Stimulated activated naive B cell treated with anti-CD40 and anti-IgM and Interleukin-4, amounts not matched to agents 10 μg/mL and 1 μg/mL and 100 μg/mL, for 72 hours (primary cell): Measurements from ENCODE around the gene CDH13.

ENCODE experiments used
- ATAC-seq, 2 donors: fragments of 150-1000 bp; cut with Tn5 transposase; replicated peaks; 2 replicates each; pipeline ENCODE4 v1.10.0; 2021; ENCODE audit warnings: moderate library complexity in 1 of 2
- DNase-seq: peaks from one replicate; pipeline ENCODE4 v3.0.0; 2021
- H3K27ac Mint-ChIP-seq: one replicate; pipeline ENCODE4 v1.8.0; 2022; ENCODE audit warnings: mild to moderate bottlenecking, mixed read lengths
- H3K27me3 Mint-ChIP-seq, 2 donors: one replicate each; pipeline ENCODE4 v1.8.0; 2022; ENCODE audit warnings: mixed read lengths in 2 of 2
- H3K36me3 Mint-ChIP-seq, 2 donors: one replicate each; pipeline ENCODE4 v1.8.0; 2022; ENCODE audit warnings: mixed read lengths in 2 of 2, mild to moderate bottlenecking in 1 of 2
- H3K4me1 Mint-ChIP-seq, 2 donors: one replicate each; pipeline ENCODE4 v1.8.0; 2022; ENCODE audit warnings: mixed read lengths in 2 of 2, mild to moderate bottlenecking in 1 of 2
- H3K4me3 Mint-ChIP-seq, 2 donors: one replicate each; pipeline ENCODE4 v1.8.0; 2022; ENCODE audit warnings: mild to moderate bottlenecking in 2 of 2, mixed read lengths in 2 of 2, moderate library complexity in 1 of 2
- H3K9me3 Mint-ChIP-seq, 2 donors: one replicate each; pipeline ENCODE4 v1.8.0; 2022; ENCODE audit warnings: mixed read lengths in 2 of 2, mild to moderate bottlenecking in 1 of 2

Gene CDH13

GRCh38 chr16:82633964-82634600, 7.3 kb downstream of the CDH13 start:
- Mint-ChIP-seq H3K27ac (no peak overlapping the region), H3K4me1 (no peaks in the 10 kb centered on the region), H3K4me3 (no peak overlapping the region), H3K27me3 (peaks cover 23 to 26% of the 10 kb centered on the region in 2 donors), H3K9me3 (no peaks in the 10 kb centered on the region), H3K36me3 (no peaks in the 10 kb centered on the region)
- ATAC-seq (no peak), DNase-seq (no peak)

DNA sequence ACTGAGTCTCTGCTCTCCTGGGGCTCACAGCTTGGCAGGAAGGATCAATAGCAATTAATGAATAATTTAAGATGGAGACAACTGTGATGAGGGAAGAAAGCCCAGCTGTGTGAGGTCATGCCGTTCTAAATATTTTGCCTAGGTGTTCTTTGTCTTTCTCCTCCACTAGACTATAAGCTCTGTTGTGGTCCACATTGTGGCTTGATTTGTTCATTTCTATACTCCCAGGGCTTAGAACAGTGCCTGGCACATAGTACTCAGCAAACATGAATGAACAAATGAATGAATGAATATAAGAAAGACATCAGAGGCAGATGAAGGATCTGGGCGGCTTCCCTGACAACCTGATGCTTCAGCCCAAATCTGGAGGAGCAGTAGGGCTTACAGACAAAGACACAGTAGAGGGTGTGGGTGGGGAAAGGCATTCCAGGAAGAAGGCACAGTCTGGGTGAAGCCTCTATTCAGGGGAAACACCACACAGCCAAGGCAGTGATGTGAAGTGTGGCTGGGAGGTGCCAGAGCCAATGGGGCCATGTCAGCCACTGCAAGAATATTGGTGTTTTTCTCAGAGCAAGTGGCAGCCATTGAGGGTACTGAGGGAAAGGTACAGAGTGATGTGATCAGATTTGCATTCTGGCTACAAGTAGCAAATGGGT, 8.3 kb downstream of the CDH13 start:
- no peak for ATAC-seq
- Mint-ChIP-seq H3K4me1 (no peaks in the 10 kb centered on the region), H3K27me3 (peaks cover 20 to 22% of the 10 kb centered on the region in 2 donors), H3K27ac (no peak overlapping the region), H3K36me3 (no peaks in the 10 kb centered on the region), H3K9me3 (no peaks in the 10 kb centered on the region), H3K4me3 (no peak overlapping the region)
- DNase-seq = no peak

- no peaks in the 10 kb centered on the region for H3K4me1 Mint-ChIP-seq
- H3K27me3 Mint-ChIP-seq = peaks cover 17 to 24% of the 10 kb centered on the region in 2 donors
These were observed 9.7 kb downstream of the CDH13 start for GRCh38 chr16:82636485-82636884.

GRCh38 chr16:82636958-82637357, 10.2 kb downstream of the CDH13 start:
- no peak overlapping the region for H3K27ac Mint-ChIP-seq
- H3K4me1 Mint-ChIP-seq = no peaks in the 10 kb centered on the region
- no peak overlapping the region for H3K4me3 Mint-ChIP-seq
- H3K9me3 Mint-ChIP-seq = no peaks in the 10 kb centered on the region
- H3K27me3 Mint-ChIP-seq = peaks cover 17 to 28% of the 10 kb centered on the region in 2 donors
- no peaks in the 10 kb centered on the region for H3K36me3 Mint-ChIP-seq
- DNase-seq (no peak), ATAC-seq (no peak)

More at GRCh38 chr16:82636485-82636884, 9.7 kb downstream of the CDH13 start:
- ATAC-seq (no peak), DNase-seq (no peak)
- no peak overlapping the region for H3K4me3 Mint-ChIP-seq
- no peaks in the 10 kb centered on the region for H3K36me3 Mint-ChIP-seq
- no peaks in the 10 kb centered on the region for H3K9me3 Mint-ChIP-seq
- H3K27ac Mint-ChIP-seq = no peak overlapping the region

DNA sequence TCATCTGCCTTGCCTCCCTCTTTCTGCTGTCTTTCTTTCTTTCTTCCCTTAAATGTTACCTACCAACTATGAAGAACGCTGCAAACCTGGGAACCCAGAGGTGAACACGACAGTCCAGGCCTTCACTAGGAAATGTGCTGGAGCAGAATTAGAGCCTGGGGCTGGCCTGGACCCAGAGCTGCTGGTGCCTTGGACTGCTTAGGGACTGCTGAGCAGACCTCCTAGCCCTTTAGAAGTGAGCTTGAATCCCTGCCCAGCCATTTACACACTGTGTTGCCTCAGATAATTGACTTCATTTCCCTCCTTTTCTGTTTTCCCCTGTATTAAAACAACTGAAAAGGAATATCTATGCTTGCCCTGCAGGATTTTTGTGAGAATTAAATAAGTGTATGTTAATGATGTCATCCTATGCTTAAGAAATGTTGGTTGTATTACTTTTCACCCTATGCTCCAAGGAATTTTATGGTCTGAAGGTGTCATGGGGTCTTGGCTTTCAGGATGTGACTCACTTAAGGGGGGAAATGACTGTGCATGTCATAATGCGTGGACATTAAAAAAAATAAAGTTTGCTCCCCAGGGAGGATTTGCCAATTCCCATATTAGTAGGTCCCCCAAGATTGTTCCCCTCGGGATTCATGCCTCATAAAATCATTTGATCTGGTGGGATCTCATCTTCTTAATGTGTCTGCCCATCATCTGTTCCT, 11.5 kb downstream of the CDH13 start:
- no peaks in the 10 kb centered on the region for H3K36me3 Mint-ChIP-seq
- no peaks in the 10 kb centered on the region for H3K4me1 Mint-ChIP-seq
- no peaks in the 10 kb centered on the region for H3K9me3 Mint-ChIP-seq
- DNase-seq (no peak), ATAC-seq (no peak)
- H3K4me3 Mint-ChIP-seq = no peak overlapping the region
- H3K27me3 Mint-ChIP-seq = peaks cover 19 to 23% of the 10 kb centered on the region in 2 donors
- no peak overlapping the region for H3K27ac Mint-ChIP-seq

DNA sequence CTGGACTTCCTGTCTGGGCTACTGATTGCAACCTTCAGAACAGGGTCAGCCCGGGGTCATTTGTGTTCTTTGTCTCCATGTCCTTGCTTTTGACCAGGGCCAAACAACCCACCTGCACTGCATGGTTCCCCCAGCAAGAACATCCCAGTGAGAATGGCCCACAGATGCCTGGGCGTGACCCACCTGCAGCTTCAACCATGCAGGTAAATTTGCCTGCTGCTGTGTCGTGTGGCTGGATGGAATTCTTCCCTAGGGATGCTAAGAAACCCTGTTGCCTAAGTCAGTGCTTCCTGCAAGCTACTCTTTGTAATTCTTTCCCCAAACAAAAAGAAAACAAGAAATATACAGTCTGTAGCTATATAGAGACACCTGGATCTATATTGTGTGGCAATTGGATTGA, 12.5 kb downstream of the CDH13 start:
- no peak overlapping the region for H3K27ac Mint-ChIP-seq
- no peak overlapping the region for H3K4me3 Mint-ChIP-seq
- H3K9me3 Mint-ChIP-seq = no peaks in the 10 kb centered on the region
- peaks cover 19 to 23% of the 10 kb centered on the region in 2 donors for H3K27me3 Mint-ChIP-seq
- ATAC-seq (no peak), DNase-seq (no peak)
- no peaks in the 10 kb centered on the region for H3K4me1 Mint-ChIP-seq
- H3K36me3 Mint-ChIP-seq = no peaks in the 10 kb centered on the region

DNA sequence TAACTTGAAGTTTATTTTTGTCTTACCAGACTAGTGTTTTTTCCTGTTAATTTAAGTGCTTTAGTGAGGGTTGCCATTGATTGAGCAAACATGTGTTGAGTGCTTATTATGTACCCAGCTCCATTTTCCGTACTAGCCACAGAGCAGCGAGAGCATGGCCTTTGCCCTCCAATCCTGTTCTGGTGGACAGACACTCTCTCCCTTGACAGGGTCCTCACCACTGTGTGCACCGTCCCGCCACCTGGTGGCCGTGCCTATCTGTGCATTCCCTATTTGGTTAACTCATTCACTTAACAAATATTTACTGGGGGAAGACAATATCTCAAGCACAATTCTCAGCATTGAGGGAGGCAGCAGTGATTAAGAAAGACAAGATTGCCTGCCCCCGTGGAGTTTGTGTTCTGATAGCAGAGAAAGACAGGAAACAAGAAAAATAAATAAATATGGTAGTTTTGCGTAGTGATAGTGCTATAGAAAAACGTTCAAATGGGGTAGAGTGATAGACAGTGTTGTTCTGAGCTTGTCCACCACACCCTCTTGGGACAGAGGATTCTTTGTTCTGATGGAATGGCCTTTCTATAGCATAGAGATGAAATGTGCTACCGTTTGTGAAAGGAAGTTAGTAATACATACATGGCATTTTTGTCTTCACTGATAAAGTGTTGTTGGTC, 13.0 kb downstream of the CDH13 start:
- no peaks in the 10 kb centered on the region for H3K9me3 Mint-ChIP-seq
- H3K4me1 Mint-ChIP-seq = no peaks in the 10 kb centered on the region
- H3K27me3 Mint-ChIP-seq = peaks cover 19 to 23% of the 10 kb centered on the region in 2 donors
- DNase-seq = no peak
- ATAC-seq = peak; percentile 68 to 74
- H3K36me3 Mint-ChIP-seq = no peaks in the 10 kb centered on the region
- H3K4me3 Mint-ChIP-seq = no peak overlapping the region
- no peak overlapping the region for H3K27ac Mint-ChIP-seq

DNA sequence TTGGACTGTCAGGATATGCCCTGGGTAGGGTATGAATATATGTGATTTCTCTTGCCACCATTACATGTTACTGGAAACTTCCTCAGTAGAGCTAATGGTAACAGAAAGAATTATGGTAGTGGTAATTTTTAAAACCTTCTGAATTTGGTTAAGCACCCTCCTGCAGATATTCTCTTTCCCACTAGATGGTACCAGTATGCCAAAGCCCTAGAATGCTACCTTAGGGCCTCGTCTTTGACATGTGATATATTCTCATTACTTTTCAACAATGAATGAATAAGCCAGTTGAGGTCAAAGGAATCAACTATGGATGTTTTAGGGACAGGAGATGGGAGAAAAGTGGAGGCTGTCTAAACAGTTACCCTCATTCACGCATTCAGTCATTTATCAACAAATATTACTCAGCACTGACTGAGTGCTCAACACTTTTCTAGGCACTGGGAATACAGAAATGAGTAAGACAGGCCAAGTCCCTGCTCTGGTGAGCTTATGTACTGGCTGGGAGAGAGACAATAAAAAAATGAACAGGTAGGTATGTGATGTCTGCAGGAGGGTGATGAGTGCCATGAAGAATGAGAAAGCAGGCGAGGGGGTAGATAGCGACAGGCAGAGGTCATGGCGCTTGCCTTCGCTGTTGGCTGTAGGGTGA, 14.7 kb downstream of the CDH13 start:
- Mint-ChIP-seq H3K27me3 (peaks cover 19 to 23% of the 10 kb centered on the region in 2 donors), H3K4me1 (no peaks in the 10 kb centered on the region), H3K36me3 (no peaks in the 10 kb centered on the region), H3K4me3 (no peak overlapping the region), H3K27ac (no peak overlapping the region), H3K9me3 (no peaks in the 10 kb centered on the region)
- ATAC-seq (peak in 1 of 2 donors; percentile 48), DNase-seq (no peak)

GRCh38 chr16:82643136-82643535, 16.4 kb downstream of the CDH13 start:
- Mint-ChIP-seq H3K4me1 (no peaks in the 10 kb centered on the region), H3K36me3 (no peaks in the 10 kb centered on the region), H3K27ac (no peak overlapping the region), H3K4me3 (no peak overlapping the region), H3K9me3 (no peaks in the 10 kb centered on the region), H3K27me3 (peaks cover 22 to 23% of the 10 kb centered on the region in 2 donors)
- DNase-seq (no peak), ATAC-seq (no peak)

GRCh38 chr16:82643936-82644630, 17.3 kb downstream of the CDH13 start:
- H3K9me3 Mint-ChIP-seq = no peaks in the 10 kb centered on the region
- no peaks in the 10 kb centered on the region for H3K36me3 Mint-ChIP-seq
- H3K4me1 Mint-ChIP-seq = no peaks in the 10 kb centered on the region
- H3K27me3 Mint-ChIP-seq = peaks cover 22 to 25% of the 10 kb centered on the region in 2 donors
- no peak overlapping the region for H3K4me3 Mint-ChIP-seq
- no peak overlapping the region for H3K27ac Mint-ChIP-seq
- ATAC-seq = no peak
- DNase-seq = no peak

DNA sequence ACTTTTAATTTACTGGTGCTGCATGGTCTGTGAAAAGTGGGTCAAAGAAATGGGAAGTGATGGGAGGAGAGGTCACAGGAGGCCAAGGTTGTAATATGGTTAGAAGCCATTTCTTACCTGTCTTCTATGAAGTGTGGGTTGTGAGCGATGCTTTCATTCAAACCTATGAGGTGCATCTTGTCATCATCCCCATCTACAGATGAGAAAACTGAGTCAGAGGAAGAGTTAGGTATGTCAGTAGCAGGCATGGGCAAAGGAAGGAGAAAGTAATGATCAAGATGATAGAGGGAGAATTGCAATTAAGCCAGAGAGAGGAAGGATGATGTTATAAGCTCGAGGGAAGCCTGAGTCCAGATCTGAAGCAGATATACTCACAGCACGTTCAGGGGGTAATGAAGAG, 19.7 kb downstream of the CDH13 start:
- no peak for DNase-seq
- Mint-ChIP-seq H3K9me3 (peaks cover 0 to 3% of the 10 kb centered on the region in 2 donors), H3K4me1 (no peaks in the 10 kb centered on the region), H3K36me3 (no peaks in the 10 kb centered on the region), H3K27ac (no peak overlapping the region), H3K27me3 (peaks cover 9 to 10% of the 10 kb centered on the region in 2 donors), H3K4me3 (no peak overlapping the region)
- ATAC-seq = no peak

DNA sequence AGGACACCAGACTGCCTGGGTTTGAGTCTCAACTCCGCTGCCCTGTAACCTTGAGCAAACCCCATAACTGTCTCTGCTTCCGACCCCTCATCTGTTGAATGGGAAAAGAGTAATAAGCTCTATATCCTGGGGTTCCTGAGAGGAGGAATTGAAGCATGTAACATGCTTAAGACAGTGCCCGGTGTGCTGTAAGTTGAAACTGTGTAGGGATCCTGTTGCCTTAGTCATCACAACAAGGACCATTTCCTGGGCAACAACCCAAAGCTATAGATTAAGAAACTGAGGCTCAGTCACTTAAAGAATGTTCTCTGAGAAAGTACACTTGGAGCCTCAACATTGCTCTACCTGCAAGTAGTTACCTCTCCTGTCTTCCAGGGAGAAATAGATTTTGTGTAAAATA, 23.0 kb downstream of the CDH13 start:
- peaks cover 5 to 10% of the 10 kb centered on the region in 2 donors for H3K27me3 Mint-ChIP-seq
- H3K36me3 Mint-ChIP-seq = no peaks in the 10 kb centered on the region
- no peak for ATAC-seq
- H3K4me1 Mint-ChIP-seq = peaks cover 0 to 1% of the 10 kb centered on the region in 2 donors
- no peak overlapping the region for H3K4me3 Mint-ChIP-seq
- no peak for DNase-seq
- peaks cover 1 to 3% of the 10 kb centered on the region in 2 donors for H3K9me3 Mint-ChIP-seq
- H3K27ac Mint-ChIP-seq = no peak overlapping the region

DNA sequence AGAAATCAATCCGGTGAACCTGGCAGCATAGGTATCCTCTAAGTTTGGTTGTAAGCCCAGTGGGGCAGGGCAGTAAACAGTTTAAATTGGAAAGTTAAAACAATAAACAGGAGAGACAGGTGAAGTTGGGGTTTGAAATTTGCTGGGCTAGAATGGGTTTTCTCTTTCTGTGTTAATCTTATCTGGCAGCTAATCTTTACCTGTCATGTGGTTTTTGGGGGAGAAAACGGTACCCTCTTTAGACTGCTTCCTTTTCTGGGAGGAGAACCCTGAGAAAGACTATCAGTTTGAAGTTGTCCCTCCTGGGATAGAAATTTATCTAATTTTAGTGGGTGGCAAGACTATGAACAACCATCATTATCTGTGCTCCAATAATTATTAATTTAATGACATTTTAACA, 24.0 kb downstream of the CDH13 start:
- no peaks in the 10 kb centered on the region for H3K36me3 Mint-ChIP-seq
- ATAC-seq (no peak), DNase-seq (no peak)
- H3K27me3 Mint-ChIP-seq = peaks cover 10 to 11% of the 10 kb centered on the region in 2 donors
- no peak overlapping the region for H3K4me3 Mint-ChIP-seq
- peaks cover 0 to 5% of the 10 kb centered on the region in 2 donors for H3K4me1 Mint-ChIP-seq
- peaks cover 1 to 3% of the 10 kb centered on the region in 2 donors for H3K9me3 Mint-ChIP-seq
- H3K27ac Mint-ChIP-seq = no peak overlapping the region
